NAMALWA (cell line): ENCODE data around the gene LRRC47.
"Not testable (repeated sequence)": the region's sequence is repeated elsewhere in the genome, so short reads cannot be mapped to it uniquely, and the experiment has no call there.

Experiments
- DNase-seq: peaks from one replicate; pipeline ENCODE4 v3.0.0-alpha.2; 2015; ENCODE audit warnings: low spot score

LRRC47 gene

DNA sequence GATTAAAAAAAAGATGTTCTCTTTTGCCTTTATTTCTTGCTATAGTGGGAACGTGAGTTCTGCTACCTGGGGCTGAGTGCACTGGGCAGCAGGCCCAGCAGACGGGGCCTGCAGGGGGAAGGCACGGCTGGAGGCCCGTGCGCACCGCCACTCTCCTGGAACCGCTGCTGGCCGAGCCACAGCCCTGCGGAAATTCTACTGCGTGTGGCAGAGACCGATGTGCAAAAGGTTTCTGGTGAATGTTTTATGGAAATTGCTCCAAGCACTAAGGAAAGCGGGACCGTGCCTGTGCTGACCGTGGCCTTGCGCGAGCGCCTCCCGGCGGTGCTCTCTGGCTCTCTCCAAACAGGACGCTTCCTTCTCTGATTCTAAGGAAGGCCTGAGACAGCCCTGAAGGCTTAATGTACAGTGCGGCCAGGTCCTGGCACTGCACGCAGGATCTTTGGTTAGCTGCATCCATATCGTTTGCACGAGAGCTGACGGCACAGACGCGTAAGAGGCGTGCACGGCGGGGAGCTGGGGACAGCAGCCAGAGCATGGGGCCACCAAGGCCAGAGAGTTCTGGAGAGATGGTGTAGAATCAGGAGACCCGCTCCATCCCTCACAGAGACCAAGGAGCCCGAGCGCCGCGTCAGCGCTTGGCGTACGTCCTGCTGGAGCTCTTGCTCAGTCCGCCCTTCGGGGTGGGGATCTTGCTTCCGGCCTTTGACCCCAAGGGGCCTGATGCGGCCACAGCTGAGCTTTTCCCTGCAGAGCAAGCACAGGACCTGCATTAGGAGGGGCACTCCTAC, 18.7 kb upstream of the LRRC47 start:
- DNase-seq, result no peak

DNA sequence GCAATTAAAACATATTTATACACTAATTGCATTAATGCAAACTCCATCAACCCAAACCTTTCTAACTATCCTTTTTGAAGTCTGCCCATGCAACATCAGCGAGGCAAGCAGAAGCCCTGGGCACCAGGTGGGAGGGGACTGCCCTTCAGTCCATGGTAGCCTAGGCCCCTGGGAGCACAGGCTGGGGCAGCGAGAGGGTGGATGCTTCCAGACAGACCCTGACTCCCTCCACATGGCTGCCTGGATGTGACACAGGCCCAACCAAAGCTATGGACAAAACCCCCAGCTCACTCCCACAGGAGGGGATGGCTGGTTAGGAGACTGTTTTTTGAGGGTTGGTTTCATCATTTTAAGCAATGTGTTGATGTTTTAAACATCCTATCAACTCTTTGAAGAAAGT, 17.8 kb upstream of the LRRC47 start:
- no peak for DNase-seq

DNA sequence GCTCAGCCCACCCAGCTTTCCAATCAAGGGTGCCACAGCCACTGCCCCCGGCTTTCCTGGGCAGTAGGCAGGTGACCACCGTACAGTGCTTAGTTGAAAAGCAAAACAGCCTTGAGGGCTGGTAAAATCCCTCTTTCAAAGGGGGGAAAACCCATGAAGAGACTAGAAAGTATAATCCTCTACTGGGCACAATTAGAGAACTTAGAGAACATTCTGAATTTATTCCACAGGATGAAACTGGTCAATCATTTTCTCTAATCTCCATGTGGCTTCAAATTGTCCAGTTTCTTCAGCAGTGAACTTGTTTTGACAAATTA, 15.3 kb upstream of the LRRC47 start:
- no peak for DNase-seq

DNA sequence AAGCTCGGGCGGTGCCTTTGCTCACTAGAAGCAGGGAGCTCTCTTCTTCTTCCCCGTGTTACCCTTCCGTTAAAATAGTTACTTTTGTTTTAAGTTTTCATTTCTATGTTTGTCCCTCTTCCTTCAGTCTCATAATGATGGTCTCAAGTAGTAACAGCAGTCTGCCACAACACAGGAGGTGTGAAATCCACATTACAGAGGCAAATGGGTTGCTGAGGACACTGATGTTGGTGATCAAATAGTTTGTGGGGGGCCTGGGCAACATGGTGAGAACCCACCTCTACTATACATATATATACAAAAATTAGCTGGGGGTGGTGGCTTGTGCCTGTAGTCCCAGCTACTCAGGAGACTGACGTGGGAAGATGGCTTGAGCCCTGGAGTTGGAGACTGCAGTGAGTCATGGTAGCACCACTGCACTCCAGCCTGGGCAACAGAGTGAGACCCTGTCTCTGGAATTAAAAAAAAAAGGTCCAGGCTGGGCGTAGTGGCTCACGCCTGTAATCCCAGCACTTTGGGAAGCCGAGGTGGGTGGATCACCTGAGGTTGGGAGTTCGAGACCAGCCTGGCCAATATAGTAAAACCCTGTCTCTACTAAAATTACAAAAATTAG, 14.0 kb upstream of the LRRC47 start:
- DNase-seq, result not testable (repeated sequence)

DNA sequence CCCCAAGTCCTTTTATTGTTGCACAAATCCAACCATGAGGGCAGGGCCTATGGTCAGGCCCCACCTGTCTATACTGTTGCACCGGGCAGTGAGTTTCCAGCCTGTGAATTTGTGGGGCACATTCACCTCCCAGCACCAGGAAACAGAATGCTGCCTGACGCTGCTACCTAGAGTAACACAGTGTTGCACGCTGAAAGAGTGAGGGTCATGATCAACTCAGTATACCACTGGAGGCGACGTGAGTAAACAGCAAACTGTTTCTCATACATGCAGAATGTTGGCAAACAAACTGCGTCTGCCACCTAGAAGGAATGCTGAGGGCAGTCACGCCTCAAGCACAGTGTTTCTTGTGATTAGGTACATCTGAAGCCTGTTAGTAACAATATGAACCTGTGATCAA, 13.4 kb upstream of the LRRC47 start:
- DNase-seq, result no peak

DNA sequence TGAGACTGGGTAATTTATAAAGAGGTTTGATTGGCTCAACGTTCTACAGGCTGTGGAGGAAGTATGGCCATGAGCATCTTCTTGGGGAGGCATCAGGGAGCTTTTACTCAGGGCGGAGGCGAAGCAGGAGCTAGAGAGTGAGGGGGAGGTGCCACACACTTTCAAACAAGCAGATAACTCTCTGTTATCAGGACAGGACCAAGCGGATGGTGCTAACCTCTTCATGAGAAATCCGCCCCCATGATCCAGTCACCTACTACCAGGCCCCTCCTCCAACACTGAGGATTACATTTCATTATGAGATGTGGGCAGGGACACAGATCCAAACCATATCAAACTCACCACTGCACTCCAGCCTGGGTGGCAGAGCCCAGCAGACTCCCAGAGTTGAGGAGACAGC, 11.5 kb upstream of the LRRC47 start:
- no peak for DNase-seq

DNA sequence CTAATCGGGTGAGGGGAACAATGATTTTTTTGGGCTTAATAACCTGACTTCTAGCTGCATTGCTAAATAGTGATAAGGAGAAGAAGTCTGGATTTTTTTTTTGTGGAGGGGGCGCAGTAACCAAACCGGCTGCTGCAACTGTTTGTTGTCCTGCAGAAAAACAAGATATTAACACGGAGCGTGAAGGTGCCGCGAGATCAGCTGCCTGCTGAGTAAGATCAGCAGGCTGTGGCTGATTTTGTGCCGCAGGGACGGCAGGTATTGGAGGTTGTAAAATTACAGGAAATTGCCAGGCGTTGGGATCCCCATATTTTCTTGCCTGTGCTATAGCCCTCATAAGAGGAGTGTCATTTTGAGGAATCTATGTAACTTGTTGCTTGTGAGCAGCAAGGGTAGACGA, 8.7 kb upstream of the LRRC47 start:
- no peak for DNase-seq

DNA sequence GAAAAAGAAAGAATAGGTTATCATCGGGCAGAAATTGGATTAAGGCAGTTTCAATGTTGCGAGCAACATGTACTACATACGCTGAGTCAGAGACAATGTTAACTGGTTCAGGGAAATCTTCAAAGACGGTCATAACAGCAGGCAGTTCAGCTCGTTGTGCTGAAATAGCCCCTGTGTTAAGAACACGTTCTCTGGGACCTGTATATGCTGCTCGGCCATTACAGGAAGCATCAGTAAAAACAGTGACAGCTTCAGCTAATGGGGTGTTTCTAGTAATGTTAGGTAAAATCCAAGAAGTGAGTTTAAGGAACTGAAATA, 8.3 kb upstream of the LRRC47 start:
- DNase-seq, result not testable (repeated sequence)

DNA sequence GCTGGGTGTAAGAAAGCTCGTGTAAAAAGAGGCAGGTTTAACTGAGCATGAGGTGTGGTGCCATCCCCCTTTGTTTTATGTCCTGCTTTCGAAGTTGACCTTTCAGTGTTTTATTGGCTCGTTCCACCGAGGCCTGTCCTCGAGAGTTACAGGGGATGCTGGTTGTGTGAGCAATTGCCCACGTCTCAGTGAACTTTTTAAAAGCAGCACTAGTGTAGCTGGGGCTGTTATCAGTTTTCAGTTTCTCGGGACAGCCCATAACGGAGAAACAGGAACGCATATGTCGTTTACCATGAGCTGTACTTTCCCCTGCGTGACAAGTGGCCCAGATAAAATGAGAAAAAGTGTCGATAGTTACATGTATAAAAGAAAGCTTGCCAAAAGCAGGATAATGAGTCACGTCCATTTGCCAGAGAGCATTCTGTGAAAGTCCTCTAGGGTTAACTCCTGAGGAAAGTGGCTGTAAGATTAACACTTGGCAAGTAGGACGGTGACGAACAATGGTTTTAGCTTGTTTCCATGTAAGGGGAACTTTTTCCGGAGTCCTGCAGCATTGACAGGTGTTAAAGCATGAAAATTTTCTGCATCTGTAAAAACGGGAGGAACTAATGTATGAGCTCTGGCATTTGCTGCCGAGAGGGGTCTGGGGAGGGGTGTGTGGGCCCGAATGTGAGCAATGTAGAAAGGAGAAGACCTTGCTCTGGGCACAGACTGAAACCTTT, 7.8 kb upstream of the LRRC47 start:
- no peak for DNase-seq

DNA sequence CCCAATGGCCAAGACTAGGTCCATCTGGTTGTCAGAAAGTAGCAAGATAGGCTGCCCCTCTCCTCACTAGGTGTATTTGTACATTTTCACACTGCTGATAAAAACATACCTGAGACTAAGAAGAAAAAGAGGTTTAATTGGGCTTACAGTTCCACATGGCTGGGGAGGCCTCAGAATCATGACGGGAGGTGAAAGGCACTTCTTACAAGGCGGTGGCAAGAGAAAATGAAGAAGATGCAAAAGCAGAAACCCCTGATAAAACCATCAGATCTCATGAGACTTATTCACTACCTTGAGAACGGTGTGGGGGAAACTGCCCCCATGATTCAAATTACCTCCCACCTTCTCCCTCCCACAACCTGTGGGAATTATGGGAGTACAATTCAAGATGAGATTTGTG, 4.5 kb upstream of the LRRC47 start:
- not testable (repeated sequence) for DNase-seq

DNA sequence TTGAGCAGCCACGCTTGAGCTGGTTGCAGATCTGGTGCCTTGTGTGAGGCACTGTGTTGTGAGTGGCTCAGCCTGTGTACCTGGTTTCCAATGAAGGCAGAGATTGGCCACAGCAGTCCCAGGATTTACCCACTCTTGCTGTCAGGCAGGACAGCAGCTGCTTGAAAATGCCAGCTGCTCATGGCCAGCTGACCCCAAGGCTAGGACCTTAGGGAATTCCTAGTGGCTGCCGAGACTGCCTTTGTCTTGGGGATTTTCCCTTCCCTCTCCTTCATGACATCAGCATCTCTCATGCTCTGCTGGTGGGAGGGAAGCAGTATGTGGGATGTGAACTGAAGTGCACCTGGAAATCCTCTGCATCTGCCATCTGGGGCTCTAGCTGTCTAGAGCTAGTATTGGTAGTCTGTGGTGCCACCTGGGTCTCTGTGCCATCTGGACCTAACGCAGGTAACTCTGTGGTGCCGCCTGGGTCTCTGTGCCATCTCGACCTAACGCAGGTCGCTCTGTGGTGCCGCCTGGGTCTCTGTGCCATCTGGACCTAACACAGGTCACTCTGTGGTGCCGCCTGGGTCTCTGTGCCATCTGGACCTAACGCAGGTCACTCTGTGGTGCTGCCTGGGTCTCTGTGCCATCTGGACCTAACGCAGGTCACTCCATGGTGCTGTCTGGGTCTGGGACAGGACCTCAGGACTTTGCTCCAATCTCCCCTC, 3.8 kb upstream of the LRRC47 start:
- DNase-seq, result no peak

DNA sequence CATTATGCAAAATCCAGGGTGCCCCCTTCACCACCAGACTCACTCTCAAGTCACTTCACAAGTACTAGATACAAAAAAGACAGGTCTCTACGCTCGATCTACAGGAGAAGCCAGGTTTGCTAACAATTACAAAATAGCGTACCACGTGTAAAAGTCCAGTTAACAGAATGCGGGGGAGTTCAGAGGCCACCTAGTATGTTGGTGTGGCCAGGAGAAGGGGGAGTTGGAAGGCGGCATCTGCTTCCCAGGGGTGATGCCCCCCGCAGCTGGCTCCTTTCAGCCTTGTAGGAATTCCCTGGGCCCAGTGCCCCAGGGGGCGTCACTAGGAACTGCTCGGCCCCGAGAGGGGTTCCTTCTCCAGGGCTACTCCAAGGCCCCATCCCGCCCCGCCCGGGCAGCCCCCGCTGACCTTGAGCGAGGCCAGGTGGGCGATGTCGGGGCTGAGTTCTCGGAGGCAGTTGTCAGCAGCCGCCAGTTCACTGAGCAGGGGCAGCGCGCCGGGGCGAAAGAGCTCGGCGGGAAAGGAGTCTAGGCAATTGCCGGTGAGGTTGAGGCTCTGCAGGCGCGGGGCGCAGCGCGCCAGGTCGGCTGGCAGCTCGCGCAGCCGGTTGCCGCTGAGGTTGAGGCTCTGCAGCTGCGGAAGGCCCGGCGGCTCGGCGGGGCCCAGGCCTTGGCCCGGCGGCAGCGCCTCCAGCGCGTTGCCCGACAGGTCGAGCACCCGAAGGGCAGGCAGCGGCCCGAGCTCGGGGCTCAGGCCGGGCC, 664 bp downstream of the LRRC47 start:
- DNase-seq, result peak; percentile 46

DNA sequence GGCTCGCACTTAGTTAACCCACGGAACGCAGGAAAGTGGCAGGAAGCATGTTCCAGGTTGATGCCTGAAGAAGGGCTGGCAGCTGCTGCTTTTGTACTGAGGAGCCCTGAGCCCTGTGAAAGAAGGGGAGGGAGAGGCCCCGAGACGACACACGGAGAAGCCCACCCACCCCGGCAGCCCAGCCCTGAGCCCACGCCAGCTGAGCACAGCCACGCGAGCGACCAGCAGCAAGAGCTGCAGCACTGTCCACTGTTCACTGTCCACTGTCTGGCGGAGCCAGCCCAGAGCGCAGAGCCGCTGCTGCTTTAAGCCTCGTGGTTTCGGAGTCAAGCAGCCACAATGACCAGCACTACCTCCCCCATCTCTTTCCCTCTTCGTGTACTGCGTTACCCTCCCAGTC, 5.3 kb downstream of the LRRC47 start:
- no peak for DNase-seq

DNA sequence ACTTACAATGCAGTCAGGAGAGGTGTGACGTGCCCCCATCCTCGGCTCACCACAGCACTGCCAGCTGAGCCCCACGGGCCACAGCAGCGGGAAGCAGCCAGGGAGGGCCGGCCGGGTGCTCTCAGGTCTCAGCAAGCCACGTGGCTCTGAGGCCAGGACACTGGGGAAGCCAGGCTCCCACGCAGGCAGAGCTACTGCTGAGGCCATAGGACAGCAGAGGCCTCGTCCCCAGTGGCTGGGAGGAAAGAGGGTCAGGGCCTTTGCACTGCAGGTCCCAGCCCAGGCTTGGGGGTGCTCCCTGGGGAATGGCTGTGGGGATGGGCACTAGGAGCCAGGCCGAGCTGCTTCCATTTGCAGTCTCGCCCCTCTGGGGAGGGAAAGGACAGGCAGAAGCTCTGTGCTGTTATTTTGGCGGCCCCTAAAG, 5.8 kb downstream of the LRRC47 start:
- no peak for DNase-seq

DNA sequence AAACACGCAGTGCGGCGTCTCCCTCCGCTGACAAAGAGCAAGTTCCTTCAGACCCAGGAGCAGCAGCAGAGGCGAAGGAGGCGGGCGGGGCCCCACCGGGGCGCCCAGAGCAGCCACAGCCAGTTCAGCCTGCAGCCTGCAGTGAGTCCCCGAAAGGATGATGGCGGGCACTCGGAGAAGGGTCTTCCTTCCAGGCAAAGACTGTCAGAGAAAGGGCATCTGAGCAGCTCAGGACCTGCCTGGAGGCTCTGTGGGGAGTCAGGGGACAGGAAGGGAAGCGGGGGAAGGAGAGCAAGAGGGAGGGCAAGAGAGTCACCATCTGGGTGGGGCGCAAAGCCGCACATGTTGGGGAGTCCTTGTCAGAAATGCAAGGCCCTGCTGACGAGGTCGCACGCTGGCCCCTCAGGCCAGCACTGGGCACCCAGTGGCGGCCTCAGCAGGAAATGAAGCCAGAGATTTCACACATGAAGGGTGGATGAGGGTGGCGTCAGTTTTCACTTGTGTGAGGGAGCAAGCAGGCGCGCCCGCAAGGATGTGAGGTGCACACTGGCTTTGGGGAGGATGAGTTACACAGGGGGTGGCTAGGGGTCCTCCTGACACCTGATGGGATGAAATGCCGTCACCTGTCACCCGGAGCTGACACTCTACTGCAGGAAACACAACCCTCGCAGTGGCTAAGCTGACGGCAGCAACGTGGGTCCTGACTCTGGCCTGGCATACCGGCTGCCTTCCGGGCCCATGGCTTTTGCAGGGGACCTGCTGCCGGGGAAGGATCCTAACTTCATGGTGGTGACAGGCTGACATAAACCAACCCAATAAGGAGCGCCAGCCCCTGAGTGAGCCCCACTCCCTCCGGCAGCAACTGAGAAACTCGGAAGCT, 6.6 kb downstream of the LRRC47 start:
- DNase-seq, result no peak

DNA sequence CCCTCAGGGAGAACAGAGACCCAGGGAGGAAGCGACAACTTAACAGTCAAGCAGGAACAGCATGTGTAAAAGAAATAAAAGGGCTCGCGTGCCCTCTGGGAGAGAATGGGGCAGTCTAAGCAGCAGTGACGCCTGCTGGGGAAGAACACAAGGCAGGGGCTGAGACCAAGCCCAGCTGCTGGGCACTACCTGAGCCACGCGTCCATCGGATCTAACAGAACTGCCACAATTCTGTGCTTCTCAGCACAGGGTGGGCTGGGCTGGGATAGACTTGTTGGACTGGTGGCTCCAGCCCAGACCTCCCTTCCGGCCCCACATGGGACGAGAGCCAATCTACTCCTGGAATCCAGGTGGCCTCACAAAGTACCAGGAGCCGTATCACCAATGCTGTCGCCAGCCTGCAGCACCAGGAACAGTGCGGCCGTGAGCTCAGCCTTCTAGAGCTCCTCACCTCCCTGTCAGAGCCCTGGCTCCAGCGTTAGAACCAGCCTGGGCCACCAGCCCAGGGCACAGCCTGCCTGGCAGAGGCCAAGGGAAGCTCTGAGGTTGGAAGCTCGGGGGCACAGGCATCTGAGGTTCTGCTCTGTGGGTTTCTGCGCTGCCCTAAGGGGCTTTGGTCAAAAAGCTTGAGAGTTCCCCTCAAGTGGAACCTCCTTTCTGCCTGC, 7.4 kb downstream of the LRRC47 start:
- no peak for DNase-seq

DNA sequence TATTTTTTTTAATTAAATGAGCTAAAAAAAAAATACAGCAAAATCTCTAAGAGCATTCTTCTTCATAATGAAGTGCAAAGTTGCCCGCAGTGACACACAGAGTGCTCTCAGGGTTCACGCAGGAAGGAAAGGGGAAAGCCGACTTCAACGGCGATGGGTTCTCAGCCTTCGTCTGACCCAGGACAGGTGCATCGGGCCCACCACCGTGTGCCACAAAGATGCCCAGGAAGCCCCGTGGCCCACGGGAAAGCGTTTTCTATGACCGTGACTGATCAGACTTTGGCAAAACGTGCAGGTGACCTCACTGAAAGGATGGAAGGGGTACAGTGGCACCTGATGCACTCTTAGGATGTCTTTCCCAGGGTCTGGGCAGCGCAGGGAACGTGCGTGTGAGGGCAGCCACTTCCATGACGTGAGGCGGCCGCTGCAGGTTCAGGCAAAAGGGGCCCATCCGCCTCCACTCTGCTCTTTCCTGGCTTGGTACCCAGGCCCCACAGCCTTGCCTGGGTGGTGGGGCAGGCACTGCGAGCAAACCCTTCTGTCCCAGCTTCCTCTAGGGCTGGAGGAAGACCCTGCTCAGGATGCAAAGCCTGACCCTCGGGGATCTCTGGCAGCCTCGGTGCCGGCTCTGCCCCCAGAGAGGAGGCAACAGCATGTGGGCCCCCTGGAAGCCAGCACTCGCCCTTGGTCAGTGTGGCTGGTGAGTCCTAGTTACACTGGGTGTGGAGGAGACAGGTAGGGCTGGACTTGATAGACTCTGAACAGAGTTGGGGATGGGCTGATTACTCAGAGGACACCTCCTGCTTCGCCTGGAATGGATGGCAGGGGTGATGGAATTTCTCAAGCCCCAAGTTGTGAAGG, 8.3 kb downstream of the LRRC47 start:
- DNase-seq, result no peak

DNA sequence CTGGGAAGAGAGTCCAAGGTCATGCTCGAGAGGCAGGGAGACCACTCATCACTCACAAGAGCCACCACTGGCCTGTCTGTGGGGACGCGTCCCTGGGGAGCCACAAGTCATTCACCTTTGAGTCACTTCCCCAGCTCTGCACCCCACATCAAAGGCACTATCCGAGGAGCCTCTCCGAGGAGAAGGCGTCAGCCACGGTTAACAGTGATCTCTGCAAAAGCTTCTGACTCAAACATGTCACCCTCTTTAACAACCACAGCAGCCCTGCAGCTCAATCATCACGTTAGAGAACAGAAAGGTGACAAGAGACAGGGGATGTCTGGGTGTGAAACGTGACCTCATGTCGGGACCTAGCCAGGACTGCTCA, 9.0 kb downstream of the LRRC47 start:
- DNase-seq, result no peak

DNA sequence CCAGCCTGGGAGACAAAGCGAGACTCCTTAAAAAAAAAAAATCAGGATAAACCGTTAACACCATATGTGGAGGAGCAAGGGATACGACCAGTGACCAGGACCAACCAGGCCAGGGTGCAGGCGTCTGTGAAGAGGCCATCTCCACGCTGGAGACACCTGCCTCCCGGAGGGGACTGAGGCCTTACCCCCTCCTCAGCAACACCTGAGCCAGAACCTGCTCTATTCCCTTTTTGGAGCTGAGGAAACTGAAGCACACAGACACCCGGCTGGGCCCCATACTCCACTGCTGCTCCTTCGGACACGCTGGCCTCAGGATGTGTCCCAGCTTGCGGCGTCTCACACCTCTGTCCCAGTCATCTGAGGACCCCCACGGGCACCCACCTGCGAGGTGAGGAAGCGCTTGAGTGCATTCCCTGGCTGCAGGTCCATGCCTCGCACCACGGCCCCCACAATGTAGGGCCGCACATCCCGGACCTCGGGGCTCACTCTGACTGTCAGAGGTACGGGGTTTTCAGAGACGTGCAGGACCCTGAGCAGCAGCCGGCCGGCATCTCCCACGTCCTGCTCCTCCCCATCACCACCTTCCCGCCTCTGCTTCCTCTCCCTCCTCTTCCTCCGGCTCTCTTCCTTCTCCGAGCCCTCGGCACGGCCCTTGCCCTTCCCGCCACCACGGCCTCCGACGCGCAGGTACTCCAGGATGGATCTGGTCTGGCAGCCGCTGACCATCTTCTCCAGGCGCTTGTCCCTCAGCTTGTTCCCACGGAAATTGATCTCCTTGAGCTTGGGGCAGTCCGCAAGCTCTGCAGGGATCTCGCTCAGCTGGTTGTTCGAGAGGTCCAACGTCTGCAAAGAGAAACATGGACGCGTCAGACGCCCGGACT, 9.6 kb downstream of the LRRC47 start:
- no peak for DNase-seq
